Fibroblast of lung (primary cell): ENCODE results near the gene SCP2. TPM values are rescaled to one million over a fixed set of nuclear protein-coding genes. Genes with fewer than 3 reads are reported as not detected.
A peak's percentile ranks its signal among the peaks of the same experiment; 100 is the strongest.

Experiments
- DNase-seq, 2 donors: peaks; one replicate each; pipeline versions ENCODE4 v3.0.0 to v3.0.0-alpha.2; 2010; ENCODE audit warnings: low read depth in 2 of 2
- H2AFZ ChIP-seq: 2 replicates; pipeline ENCODE4 v1.5.1; 2012; ENCODE audit warnings: low read length, control low read depth, inconsistent platforms
- H3K27ac ChIP-seq: 2 replicates; pipeline ENCODE4 v1.5.1; 2011; ENCODE audit warnings: low read length, control low read depth; ENCODE audit not compliant: insufficient read depth
- H3K27me3 ChIP-seq: 2 replicates; pipeline ENCODE4 v1.5.1; 2011; ENCODE audit warnings: mild to moderate bottlenecking, low read length; ENCODE audit not compliant: control insufficient read depth, insufficient read depth
- H3K36me3 ChIP-seq: 2 replicates; pipeline ENCODE4 v1.5.1; 2011; ENCODE audit warnings: low read length; ENCODE audit not compliant: control insufficient read depth, insufficient read depth
- H3K4me1 ChIP-seq: 2 replicates; pipeline ENCODE4 v1.5.1; 2011; ENCODE audit warnings: low read length; ENCODE audit not compliant: control insufficient read depth, insufficient read depth; ENCODE audit errors: extremely low read depth
- H3K4me2 ChIP-seq: 2 replicates; pipeline ENCODE4 v1.5.1; 2011; ENCODE audit warnings: low read length, control low read depth; ENCODE audit not compliant: insufficient read depth; ENCODE audit errors: extremely low read depth
- H3K4me3 ChIP-seq, 4 experiments: fragments of 200-600 bp in 1 of 4; sonication (generic) in 1 of 4; replicated peaks in 1 of 4; 2 replicates each; pipeline ENCODE4 v1.5.1; 2011 to 2016; ENCODE audit warnings: low read length in 4 of 4, low read depth in 3 of 4, mild to moderate bottlenecking in 3 of 4, control low read depth in 2 of 4, inconsistent platforms in 1 of 4, mixed read lengths in 1 of 4; ENCODE audit not compliant: insufficient read depth in 1 of 4; ENCODE audit errors: control extremely low read depth in 1 of 4
- H3K79me2 ChIP-seq: 2 replicates; pipeline ENCODE4 v1.5.1; 2012; ENCODE audit warnings: mild to moderate bottlenecking, low read length, inconsistent platforms; ENCODE audit not compliant: control insufficient read depth, insufficient read depth
- H3K9ac ChIP-seq: 2 replicates; pipeline ENCODE4 v1.5.1; 2011; ENCODE audit warnings: mild to moderate bottlenecking, low read length, control low read depth; ENCODE audit not compliant: insufficient read depth
- H3K9me3 ChIP-seq: 2 replicates; pipeline ENCODE4 v1.5.1; 2012; ENCODE audit warnings: low read depth, low read length; ENCODE audit not compliant: control insufficient read depth, insufficient read depth
- H4K20me1 ChIP-seq: 2 replicates; pipeline ENCODE4 v1.5.1; 2011; ENCODE audit warnings: low read length; ENCODE audit not compliant: control insufficient read depth, insufficient read depth; ENCODE audit errors: extremely low read depth
- CTCF ChIP-seq, 2 donors: IDR thresholded peaks in 1 of 2; conservative IDR thresholded peaks in 1 of 2; 1 replicate in 1 of 2; 2 replicates in 1 of 2; pipeline ENCODE4 v1.5.1; 2011 to 2012; ENCODE audit warnings: low read length in 2 of 2, control low read depth in 1 of 2, inconsistent platforms in 1 of 2, low read depth in 1 of 2, mild to moderate bottlenecking in 1 of 2
- EZH2 ChIP-seq: IDR thresholded peaks from 2 replicates; pipeline ENCODE4 v1.5.1; 2012; ENCODE audit warnings: low read length, control low read depth, mild to moderate bottlenecking; ENCODE audit errors: missing control alignments
- polyA plus RNA-seq, 2 donors: library from polyadenylated mRNA; depleted of rRNA in 1 of 2; stranded (reverse) in 1 of 2; unstranded in 1 of 2; fragments of >200 nt; gene quantifications; 2 replicates each; pipeline ENCODE4 v1.2.1, GENCODE V29; 2011 to 2012; ENCODE audit warnings: missing spikeins in 1 of 2
- total RNA-seq: library from RNA; depleted of rRNA; stranded (reverse); fragments of >200 nt; gene quantifications from 2 replicates; pipeline ENCODE4 v1.2.1, GENCODE V29; 2014

The SCP2 gene
- total and polyA plus RNA-seq, 2 donors (not counting 1 experiment from before 2014, with no cell fraction given), result 222 to 305 TPM

GRCh38 chr1:52900402-52900801 lies 26.7 kb upstream of the SCP2 start:
- Histone ChIP-seq H3K4me3 (no peak overlapping the region), H3K9ac (no peak overlapping the region), H3K27me3 (no peaks in the 10 kb centered on the region), H3K79me2 (no peaks in the 10 kb centered on the region), H3K36me3 (no peaks in the 10 kb centered on the region), H2AFZ (no peak overlapping the region), H4K20me1 (no peaks in the 10 kb centered on the region), H3K27ac (no peak overlapping the region), H3K9me3 (no peaks in the 10 kb centered on the region), H3K4me2 (no peak overlapping the region), H3K4me1 (no peaks in the 10 kb centered on the region)
- no peak for TF ChIP-seq EZH2
- TF ChIP-seq CTCF (conservative IDR thresholded peaks at IDR 0.05 in 1 of 2, IDR thresholded peaks at IDR 0.05 in 1 of 2; ENCODE audit: low read depth in 1 of 2, low read length in 2 of 2), result no peak
- no peak for DNase-seq

- no peak overlapping the region for H3K27ac ChIP-seq
- H3K9me3 ChIP-seq, result no peaks in the 10 kb centered on the region
- no peak for DNase-seq
- no peak overlapping the region for H2AFZ ChIP-seq
- no peaks in the 10 kb centered on the region for H3K79me2 ChIP-seq
- H3K27me3 ChIP-seq, result no peaks in the 10 kb centered on the region
- no peak for TF ChIP-seq EZH2
- peak in 1 of 2 donors; percentile 21 for TF ChIP-seq CTCF (conservative IDR thresholded peaks at IDR 0.05 in 1 of 2, IDR thresholded peaks at IDR 0.05 in 1 of 2; ENCODE audit: low read depth in 1 of 2, low read length in 2 of 2)
- no peaks in the 10 kb centered on the region for H3K36me3 ChIP-seq
- no peak overlapping the region for H3K4me2 ChIP-seq
- no peak overlapping the region for H3K9ac ChIP-seq
- H3K4me1 ChIP-seq, result no peaks in the 10 kb centered on the region
- no peaks in the 10 kb centered on the region for H4K20me1 ChIP-seq
- H3K4me3 ChIP-seq, result no peak overlapping the region
Observed at GRCh38 chr1:52901384-52901783, 25.7 kb upstream of the SCP2 start.

GRCh38 chr1:52904208-52904926 lies 22.7 kb upstream of the SCP2 start:
- Histone ChIP-seq H2AFZ (no peak overlapping the region), H3K4me1 (no peaks in the 10 kb centered on the region), H3K27ac (no peak overlapping the region), H3K36me3 (no peaks in the 10 kb centered on the region), H3K79me2 (no peaks in the 10 kb centered on the region), H4K20me1 (no peaks in the 10 kb centered on the region), H3K4me2 (no peak overlapping the region), H3K27me3 (no peaks in the 10 kb centered on the region), H3K4me3 (no peak overlapping the region), H3K9ac (no peak overlapping the region), H3K9me3 (no peaks in the 10 kb centered on the region)
- no peak for DNase-seq
- TF ChIP-seq EZH2 (no peak), CTCF (conservative IDR thresholded peaks at IDR 0.05 in 1 of 2, IDR thresholded peaks at IDR 0.05 in 1 of 2; ENCODE audit: low read depth in 1 of 2, low read length in 2 of 2) (no peak)
